H9 (cell line): Measurements from ENCODE around the gene ASGR1. TPM values are rescaled to one million over a fixed set of nuclear protein-coding genes. Genes with fewer than 3 reads are reported as not detected.
"Not testable (repeated sequence)": the region's sequence is repeated elsewhere in the genome, so short reads cannot be mapped to it uniquely, and the experiment has no call there.

Source experiments
- DNase-seq: peaks from one replicate; pipeline ENCODE4 v3.0.0-alpha.2; 2017
- H2AFZ ChIP-seq: one replicate; pipeline ENCODE4 v1.6.1; 2013; ENCODE audit warnings: mild to moderate bottlenecking, low read length, control low read depth, moderate library complexity
- H2AK5ac ChIP-seq: 2 replicates; pipeline ENCODE4 v1.6.1; 2013; ENCODE audit warnings: low read length, control low read depth, mixed read lengths; ENCODE audit not compliant: insufficient read length
- H2BK120ac ChIP-seq: one replicate; pipeline ENCODE4 v1.6.1; 2013; ENCODE audit warnings: low read depth, mild to moderate bottlenecking, low read length, control low read depth, inconsistent platforms; ENCODE audit not compliant: poor library complexity, severe bottlenecking
- H2BK12ac ChIP-seq: 2 replicates; pipeline ENCODE4 v1.6.1; 2013; ENCODE audit warnings: low read length, control low read depth, mixed read lengths, low read depth; ENCODE audit not compliant: insufficient read length
- H2BK15ac ChIP-seq: 2 replicates; pipeline ENCODE4 v1.6.1; 2013; ENCODE audit warnings: low read depth, low read length, control low read depth
- H2BK20ac ChIP-seq: one replicate; pipeline ENCODE4 v1.6.1; 2013; ENCODE audit warnings: low read depth, mild to moderate bottlenecking, low read length, control low read depth, inconsistent platforms; ENCODE audit not compliant: poor library complexity, severe bottlenecking
- H2BK5ac ChIP-seq: 2 replicates; pipeline ENCODE4 v1.6.1; 2013; ENCODE audit warnings: low read length, control low read depth, mixed read lengths; ENCODE audit not compliant: insufficient read length
- H3K14ac ChIP-seq: 2 replicates; pipeline ENCODE4 v1.6.1; 2013; ENCODE audit warnings: low read length, control low read depth; ENCODE audit not compliant: insufficient read depth
- H3K18ac ChIP-seq: 2 replicates; pipeline ENCODE4 v1.6.1; 2013; ENCODE audit warnings: low read depth, mild to moderate bottlenecking, mixed read lengths, low read length, control low read depth; ENCODE audit not compliant: insufficient read length
- H3K23ac ChIP-seq: 2 replicates; pipeline ENCODE4 v1.6.1; 2013; ENCODE audit warnings: low read length, control low read depth, mixed read lengths, low read depth; ENCODE audit not compliant: insufficient read length
- H3K23me2 ChIP-seq: 2 replicates; pipeline ENCODE4 v1.6.1; 2013; ENCODE audit warnings: low read depth, mild to moderate bottlenecking, mixed read lengths, low read length, control low read depth; ENCODE audit not compliant: insufficient read length, poor library complexity, severe bottlenecking
- H3K27ac ChIP-seq: 2 replicates; pipeline ENCODE4 v1.5.1; 2013; ENCODE audit warnings: low read length, control low read depth, mixed read lengths, low read depth; ENCODE audit not compliant: insufficient read length
- H3K27me3 ChIP-seq: 2 replicates; pipeline ENCODE4 v1.6.1; 2013; ENCODE audit warnings: low read length, control low read depth, inconsistent platforms; ENCODE audit not compliant: insufficient read depth
- H3K4ac ChIP-seq: 2 replicates; pipeline ENCODE4 v1.6.1; 2013; ENCODE audit warnings: low read depth, mild to moderate bottlenecking, control low read depth, inconsistent platforms, low read length, moderate library complexity
- H3K4me1 ChIP-seq: 2 replicates; pipeline ENCODE4 v1.6.1; 2013; ENCODE audit warnings: low read length, control low read depth, inconsistent platforms; ENCODE audit not compliant: insufficient read depth
- H3K4me2 ChIP-seq: 2 replicates; pipeline ENCODE4 v1.6.1; 2013; ENCODE audit warnings: low read length, control low read depth, mixed read lengths; ENCODE audit not compliant: insufficient read length, insufficient read depth
- H3K56ac ChIP-seq: 2 replicates; pipeline ENCODE4 v1.6.1; 2013; ENCODE audit warnings: low read depth, mild to moderate bottlenecking, mixed read lengths, low read length, control low read depth; ENCODE audit not compliant: insufficient read length
- H3K79me1 ChIP-seq: 2 replicates; pipeline ENCODE4 v1.6.1; 2013; ENCODE audit warnings: low read depth, mild to moderate bottlenecking, moderate library complexity, low read length, control low read depth, inconsistent platforms; ENCODE audit not compliant: insufficient read depth, poor library complexity, severe bottlenecking
- H3K79me2 ChIP-seq: 2 replicates; pipeline ENCODE4 v1.6.1; 2013; ENCODE audit warnings: low read length, control low read depth, inconsistent platforms; ENCODE audit not compliant: insufficient read depth
- H3K9ac ChIP-seq: 2 replicates; pipeline ENCODE4 v1.6.1; 2013; ENCODE audit warnings: low read length, control low read depth, mixed read lengths; ENCODE audit not compliant: insufficient read length; ENCODE audit errors: extremely low read depth
- H3K9me3 ChIP-seq: one replicate; pipeline ENCODE4 v1.6.1; 2013; ENCODE audit warnings: low read depth, low read length, inconsistent platforms; ENCODE audit not compliant: control insufficient read depth
- H3T11ph ChIP-seq: one replicate; pipeline ENCODE4 v1.6.1; 2013; ENCODE audit warnings: mild to moderate bottlenecking, low read length, control low read depth, inconsistent platforms
- H4K20me1 ChIP-seq: one replicate; pipeline ENCODE4 v1.6.1; 2013; ENCODE audit not compliant: control insufficient read depth, insufficient read length, insufficient read depth
- H4K5ac ChIP-seq: 2 replicates; pipeline ENCODE4 v1.6.1; 2013; ENCODE audit warnings: low read depth, mild to moderate bottlenecking, mixed read lengths, low read length, control low read depth; ENCODE audit not compliant: insufficient read length
- H4K8ac ChIP-seq: replicated peaks from 2 replicates; pipeline ENCODE4 v1.6.1; 2013; ENCODE audit warnings: low read length, control low read depth, mixed read lengths, low read depth; ENCODE audit not compliant: insufficient read length
- H4K91ac ChIP-seq: 2 replicates; pipeline ENCODE4 v1.6.1; 2013; ENCODE audit warnings: low read depth, mild to moderate bottlenecking, moderate library complexity, mixed read lengths, low read length, control low read depth; ENCODE audit not compliant: insufficient read length
- H3K27ac Mint-ChIP-seq, 3 experiments: 2 replicates in 2 of 3; 3 replicates in 1 of 3; pipeline ENCODE4 v1.8.0; 2020 to 2021; ENCODE audit warnings: mixed read lengths in 3 of 3, mild to moderate bottlenecking in 1 of 3, moderate library complexity in 1 of 3
- H3K27me3 Mint-ChIP-seq: 2 replicates; pipeline ENCODE4 v1.8.0; 2021; ENCODE audit warnings: low read depth, mild to moderate bottlenecking, moderate library complexity, mixed read lengths
- H3K36me3 Mint-ChIP-seq, 3 experiments: 2 replicates in 2 of 3; 3 replicates in 1 of 3; pipeline ENCODE4 v1.8.0; 2020 to 2021; ENCODE audit warnings: low read depth in 3 of 3, mixed read lengths in 3 of 3; ENCODE audit not compliant: insufficient read depth in 1 of 3
- H3K4me1 Mint-ChIP-seq, 2 experiments: 2 replicates each; pipeline ENCODE4 v1.8.0; 2020; ENCODE audit warnings: mixed read lengths in 2 of 2
- H3K4me3 Mint-ChIP-seq, 2 experiments: 2 replicates in 1 of 2; 3 replicates in 1 of 2; pipeline ENCODE4 v1.8.0; 2020 to 2021; ENCODE audit warnings: mild to moderate bottlenecking in 2 of 2, mixed read lengths in 2 of 2, moderate library complexity in 1 of 2
- H3K9me3 Mint-ChIP-seq, 2 experiments: 2 replicates in 1 of 2; 3 replicates in 1 of 2; pipeline ENCODE4 v1.8.0; 2020; ENCODE audit warnings: mild to moderate bottlenecking in 2 of 2, mixed read lengths in 2 of 2, moderate library complexity in 1 of 2
- WGBS: extraction: QIAGEN DNeasy Blood & Tissue Kit; methylation state at CpG from one replicate; pipeline ENCODE4 v1.1.7; 2013; ENCODE audit warnings: missing lambda C conversion rate, low lambda C conversion rate, mixed read lengths; ENCODE audit not compliant: insufficient read length; ENCODE audit errors: extremely low coverage; 5-methylcytosine and 5-hydroxymethylcytosine counted together
- total RNA-seq: library from RNA; stranded (reverse); gene quantifications from 2 replicates; pipeline ENCODE4 v1.2.1, GENCODE V29; 2021

Gene ASGR1
- total RNA-seq, 1 experiment from 2014 or later: 5.9 TPM

- H3K4me3 Mint-ChIP-seq, H3K27me3 ChIP-seq, H4K91ac ChIP-seq, H2BK5ac ChIP-seq, H3K9me3 Mint-ChIP-seq, H2BK15ac ChIP-seq, H3K18ac ChIP-seq, H3K79me1 ChIP-seq, H3K14ac ChIP-seq, H4K8ac ChIP-seq, H3K27ac ChIP-seq, H2AFZ ChIP-seq, H3K36me3 Mint-ChIP-seq, H3K4me1 ChIP-seq, H2BK120ac ChIP-seq, H3K9ac ChIP-seq, H3K4me2 ChIP-seq, H4K20me1 ChIP-seq, H3K4me1 Mint-ChIP-seq, H3K79me2 ChIP-seq, H2BK20ac ChIP-seq, DNase-seq, H3T11ph ChIP-seq, H3K4ac ChIP-seq, H2AK5ac ChIP-seq, H3K23me2 ChIP-seq, H2BK12ac ChIP-seq, H3K9me3 ChIP-seq, H3K56ac ChIP-seq, H3K23ac ChIP-seq, H3K27ac Mint-ChIP-seq, H4K5ac ChIP-seq: not testable (repeated sequence)
- peaks cover 33% of the 10 kb centered on the region for H3K27me3 Mint-ChIP-seq
- no CpG with 5 or more reads among the region's 10 CpGs for WGBS
These were observed 20.7 kb downstream of the ASGR1 start for GRCh38 chr17:7158424-7158823.
